Neural cell (in vitro differentiated cells): ENCODE results near the gene RABL3. TPM values are rescaled to one million over a fixed set of nuclear protein-coding genes. Genes with fewer than 3 reads are reported as not detected.

Source experiments
- H2AFZ ChIP-seq: fragments of 200-600, 300-800 bp; sonication (generic), shearing (Covaris generic); 2 replicates; pipeline ENCODE4 v1.6.0; 2014; ENCODE audit warnings: low read depth, mild to moderate bottlenecking, antibody characterized with exemption, low read length, moderate library complexity
- H3F3A ChIP-seq: fragments of 200-600 bp; shearing (Covaris generic); 2 replicates; pipeline ENCODE4 v1.6.1; 2016; ENCODE audit warnings: mild to moderate bottlenecking, moderate library complexity, mixed read lengths, antibody characterized with exemption, low read length; ENCODE audit not compliant: insufficient read depth, poor library complexity, severe bottlenecking
- H3K27ac ChIP-seq: fragments of 200-600, 300-800 bp; sonication (generic), shearing (Covaris generic); 2 replicates; pipeline ENCODE4 v1.5.1; 2014; ENCODE audit warnings: mild to moderate bottlenecking, low read length, moderate library complexity
- H3K27me3 ChIP-seq: fragments of 300-800, 200-600 bp; sonication (generic), shearing (Covaris generic); 2 replicates; pipeline ENCODE4 v1.6.0; 2014; ENCODE audit warnings: mild to moderate bottlenecking, low read depth, low read length, moderate library complexity; ENCODE audit not compliant: insufficient read depth
- H3K36me3 ChIP-seq: fragments of 300-800, 200-600 bp; sonication (generic), shearing (Covaris generic); 2 replicates; pipeline ENCODE4 v1.5.1; 2014; ENCODE audit warnings: mild to moderate bottlenecking, antibody characterized with exemption, low read length, moderate library complexity; ENCODE audit not compliant: insufficient read depth
- H3K4me2 ChIP-seq: fragments of 300-800, 200-600 bp; sonication (generic), shearing (Covaris generic); 2 replicates; pipeline ENCODE4 v1.6.0; 2014; ENCODE audit warnings: mild to moderate bottlenecking, low read length
- H3K4me3 ChIP-seq: fragments of 300-800, 200-600 bp; sonication (generic), shearing (Covaris generic); 2 replicates; pipeline ENCODE4 v1.5.1; 2014; ENCODE audit warnings: mild to moderate bottlenecking, low read length, moderate library complexity
- H3K79me2 ChIP-seq: fragments of 200-600 bp; shearing (Covaris generic); replicated peaks from 2 replicates; pipeline ENCODE4 v1.6.0; 2014; ENCODE audit warnings: mild to moderate bottlenecking, low read length, moderate library complexity; ENCODE audit not compliant: insufficient read depth
- H3K9ac ChIP-seq: fragments of 300-800, 200-600 bp; sonication (generic), shearing (Covaris generic); 2 replicates; pipeline ENCODE4 v1.6.1; 2016; ENCODE audit warnings: mild to moderate bottlenecking, low read length, mixed read lengths
- H3K9me2 ChIP-seq: fragments of 200-600 bp; shearing (Covaris generic); 2 replicates; pipeline ENCODE4 v1.6.1; 2016; ENCODE audit warnings: mild to moderate bottlenecking, low read length, mixed read lengths; ENCODE audit not compliant: insufficient read depth
- H3K9me3 ChIP-seq: fragments of 200-600, 300-800 bp; sonication (generic), shearing (Covaris generic); 2 replicates; pipeline ENCODE4 v1.6.1; 2016; ENCODE audit warnings: mild to moderate bottlenecking, mixed run types, low read length, moderate library complexity, mixed read lengths
- H4K20me1 ChIP-seq: fragments of 200-600 bp; shearing (Covaris generic); 2 replicates; pipeline ENCODE4 v1.6.1; 2016; ENCODE audit warnings: mild to moderate bottlenecking, mixed run types; ENCODE audit not compliant: insufficient read depth
- CTCF ChIP-seq: fragments of 450-650 bp; IDR thresholded peaks from 2 replicates; pipeline ENCODE4 v1.5.1; 2014; ENCODE audit warnings: antibody characterized with exemption, mild to moderate bottlenecking, moderate library complexity; ENCODE audit not compliant: poor library complexity, severe bottlenecking
- EP300 ChIP-seq: fragments of 450-650 bp; conservative IDR thresholded peaks from 2 replicates; pipeline ENCODE4 v1.6.1; 2014; ENCODE audit warnings: antibody characterized with exemption, mild to moderate bottlenecking, moderate library complexity; ENCODE audit not compliant: poor library complexity, severe bottlenecking
- EZH2 ChIP-seq: fragments of 200-600, 300-800 bp; shearing (Covaris generic), sonication (generic); IDR thresholded peaks from 2 replicates; pipeline ENCODE4 v1.6.1; 2014; ENCODE audit warnings: antibody characterized with exemption, low read length, borderline replicate concordance, mild to moderate bottlenecking; ENCODE audit not compliant: insufficient read depth, poor library complexity, severe bottlenecking
- MXI1 ChIP-seq: fragments of 450-650 bp; conservative IDR thresholded peaks from 2 replicates; pipeline ENCODE4 v1.6.1; 2014; ENCODE audit warnings: antibody characterized with exemption, mild to moderate bottlenecking; ENCODE audit not compliant: poor library complexity, severe bottlenecking
- POLR2AphosphoS5 ChIP-seq: IDR thresholded peaks from 2 replicates; pipeline ENCODE4 v1.6.1; 2012
- RAD21 ChIP-seq: fragments of 450-650 bp; conservative IDR thresholded peaks from 2 replicates; pipeline ENCODE4 v1.6.1; 2014; ENCODE audit warnings: antibody characterized with exemption, mild to moderate bottlenecking, moderate library complexity
- SMC3 ChIP-seq: fragments of 450-650 bp; conservative IDR thresholded peaks from 2 replicates; pipeline ENCODE4 v1.6.1; 2014; ENCODE audit warnings: antibody characterized with exemption, mild to moderate bottlenecking, moderate library complexity; ENCODE audit not compliant: poor library complexity
- TAF1 ChIP-seq: IDR thresholded peaks from 2 replicates; pipeline ENCODE4 v1.6.1; 2012; ENCODE audit warnings: low read depth
- polyA plus RNA-seq: library from polyadenylated mRNA; depleted of rRNA; stranded (reverse); fragments of >200 nt; gene quantifications from 2 replicates; pipeline ENCODE4 v1.2.3, GENCODE V29; 2014
- TF ChIP-seq, protein P1 (sequence below): IDR thresholded peaks from 2 replicates; pipeline ENCODE4 v1.6.1; 2012; ENCODE audit warnings: borderline replicate concordance

The RABL3 gene
- polyA plus RNA-seq, 1 donor from 2014 or later, result 14.7 TPM

- no peaks in the 10 kb centered on the region for H3K36me3 ChIP-seq
Measured at GRCh38 chr3:120682095-120682681, 60.1 kb downstream of the RABL3 start, which contains the start of gene HGD. HGD (minus strand) TSS chr3:120682239; CDS start chr3:120682111, 128 bp downstream.

DNA sequence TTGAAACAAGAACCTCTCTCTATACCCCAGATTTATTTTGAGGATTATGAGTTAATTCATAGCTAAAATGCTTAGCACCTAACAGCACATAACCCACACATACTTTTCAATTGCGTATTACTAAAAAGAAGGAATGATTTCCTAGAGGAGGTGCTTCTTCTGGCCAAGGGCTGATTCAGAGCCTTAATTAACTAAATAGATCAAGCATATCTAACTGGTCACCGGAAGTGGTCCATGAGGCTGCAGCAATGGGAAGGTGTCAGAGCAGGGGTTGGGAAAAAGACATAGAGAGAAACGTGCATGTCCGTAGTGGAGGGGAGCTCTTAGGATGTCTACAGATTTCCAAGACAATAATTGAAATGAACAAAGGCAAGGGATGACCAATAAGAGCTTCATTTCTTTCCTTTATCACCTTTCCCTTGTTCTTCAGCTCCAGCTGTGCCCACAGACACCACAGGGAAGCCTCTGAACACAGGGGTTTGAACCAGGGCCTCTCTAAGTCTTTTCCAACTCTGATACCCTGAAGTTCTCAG lies 60.7 kb downstream of the RABL3 start:
- no peak overlapping the region for H3K4me3 ChIP-seq
- no peaks in the 10 kb centered on the region for H4K20me1 ChIP-seq
- H2AFZ ChIP-seq, result no peak overlapping the region
- H3K9ac ChIP-seq, result no peak overlapping the region
- H3K36me3 ChIP-seq, result no peaks in the 10 kb centered on the region
- H3K9me2 ChIP-seq, result no peaks in the 10 kb centered on the region
- H3K27ac ChIP-seq, result no peak overlapping the region
- no peaks in the 10 kb centered on the region for H3K9me3 ChIP-seq
- no peak overlapping the region for H3K4me2 ChIP-seq
- H3K27me3 ChIP-seq, result no peaks in the 10 kb centered on the region
- H3F3A ChIP-seq, result no peaks in the 10 kb centered on the region
- no peaks in the 10 kb centered on the region for H3K79me2 ChIP-seq
- TF ChIP-seq TAF1 (no peak), RAD21 (no peak), EP300 (no peak), EZH2 (no peak), CTCF (no peak), POLR2AphosphoS5 (no peak), SMC3 (no peak)
- TF ChIP-seq, protein P1, sequence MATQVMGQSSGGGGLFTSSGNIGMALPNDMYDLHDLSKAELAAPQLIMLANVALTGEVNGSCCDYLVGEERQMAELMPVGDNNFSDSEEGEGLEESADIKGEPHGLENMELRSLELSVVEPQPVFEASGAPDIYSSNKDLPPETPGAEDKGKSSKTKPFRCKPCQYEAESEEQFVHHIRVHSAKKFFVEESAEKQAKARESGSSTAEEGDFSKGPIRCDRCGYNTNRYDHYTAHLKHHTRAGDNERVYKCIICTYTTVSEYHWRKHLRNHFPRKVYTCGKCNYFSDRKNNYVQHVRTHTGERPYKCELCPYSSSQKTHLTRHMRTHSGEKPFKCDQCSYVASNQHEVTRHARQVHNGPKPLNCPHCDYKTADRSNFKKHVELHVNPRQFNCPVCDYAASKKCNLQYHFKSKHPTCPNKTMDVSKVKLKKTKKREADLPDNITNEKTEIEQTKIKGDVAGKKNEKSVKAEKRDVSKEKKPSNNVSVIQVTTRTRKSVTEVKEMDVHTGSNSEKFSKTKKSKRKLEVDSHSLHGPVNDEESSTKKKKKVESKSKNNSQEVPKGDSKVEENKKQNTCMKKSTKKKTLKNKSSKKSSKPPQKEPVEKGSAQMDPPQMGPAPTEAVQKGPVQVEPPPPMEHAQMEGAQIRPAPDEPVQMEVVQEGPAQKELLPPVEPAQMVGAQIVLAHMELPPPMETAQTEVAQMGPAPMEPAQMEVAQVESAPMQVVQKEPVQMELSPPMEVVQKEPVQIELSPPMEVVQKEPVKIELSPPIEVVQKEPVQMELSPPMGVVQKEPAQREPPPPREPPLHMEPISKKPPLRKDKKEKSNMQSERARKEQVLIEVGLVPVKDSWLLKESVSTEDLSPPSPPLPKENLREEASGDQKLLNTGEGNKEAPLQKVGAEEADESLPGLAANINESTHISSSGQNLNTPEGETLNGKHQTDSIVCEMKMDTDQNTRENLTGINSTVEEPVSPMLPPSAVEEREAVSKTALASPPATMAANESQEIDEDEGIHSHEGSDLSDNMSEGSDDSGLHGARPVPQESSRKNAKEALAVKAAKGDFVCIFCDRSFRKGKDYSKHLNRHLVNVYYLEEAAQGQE, result no peak

More at GRCh38 chr3:120682095-120682681, 60.1 kb downstream of the RABL3 start, which contains the start of gene HGD:
- Histone ChIP-seq H3F3A (no peaks in the 10 kb centered on the region), H3K27me3 (no peaks in the 10 kb centered on the region), H3K9me3 (no peaks in the 10 kb centered on the region), H3K27ac (no peak within 1 kb of the TSS), H3K4me2 (no peak within 1 kb of the TSS), H3K4me3 (no peak within 1 kb of the TSS), H2AFZ (no peak within 1 kb of the TSS), H4K20me1 (no peaks in the 10 kb centered on the region), H3K9ac (no peak within 1 kb of the TSS), H3K79me2 (no peaks in the 10 kb centered on the region), H3K9me2 (no peaks in the 10 kb centered on the region)
- TF ChIP-seq, protein P1, result no peak
- TF ChIP-seq EP300, result no peak
- TF ChIP-seq RAD21, result no peak
- TF ChIP-seq CTCF, result no peak
- no peak for TF ChIP-seq MXI1
- TF ChIP-seq POLR2AphosphoS5, result no peak
- TF ChIP-seq TAF1, result no peak
- TF ChIP-seq EZH2, result no peak
- no peak for TF ChIP-seq SMC3
